Smooth muscle cell (in vitro differentiated cells): ENCODE measurements around the gene DCLK1. TPM values are rescaled to one million over a fixed set of nuclear protein-coding genes. Genes with fewer than 3 reads are reported as not detected.

Experiments used
- DNase-seq: peaks from one replicate; lab custom pipeline; 2025; ENCODE audit not compliant: unreplicated experiment; lab: John Stamatoyannopoulos, UW
- H2AFZ ChIP-seq: fragments of 200-600 bp; sonication (generic); 2 replicates; pipeline ENCODE4 v1.6.0; 2016; ENCODE audit warnings: antibody characterized with exemption, low read depth, mild to moderate bottlenecking
- H3F3A ChIP-seq: fragments of 200-600 bp; sonication (generic); 2 replicates; pipeline ENCODE4 v1.6.0; 2017; ENCODE audit warnings: antibody characterized with exemption, low read depth
- H3K27ac ChIP-seq: fragments of 200-600 bp; sonication (generic); 2 replicates; pipeline ENCODE4 v1.5.1; 2016; ENCODE audit warnings: low read depth, mild to moderate bottlenecking
- H3K27me3 ChIP-seq: fragments of 200-600 bp; sonication (generic); 2 replicates; pipeline ENCODE4 v1.6.1; 2016; ENCODE audit warnings: low read depth, mild to moderate bottlenecking
- H3K36me3 ChIP-seq: fragments of 200-600 bp; sonication (generic); 2 replicates; pipeline ENCODE4 v1.5.1; 2016; ENCODE audit warnings: low read depth
- H3K4me1 ChIP-seq: fragments of 200-600 bp; sonication (generic); 2 replicates; pipeline ENCODE4 v1.5.1; 2016; ENCODE audit warnings: low read depth
- H3K4me2 ChIP-seq: fragments of 200-600 bp; sonication (generic); 2 replicates; pipeline ENCODE4 v1.6.0; 2016; ENCODE audit warnings: mild to moderate bottlenecking
- H3K4me3 ChIP-seq: fragments of 200-600 bp; sonication (generic); 2 replicates; pipeline ENCODE4 v1.5.1; 2016; ENCODE audit warnings: mild to moderate bottlenecking
- H3K79me2 ChIP-seq: fragments of 200-600 bp; sonication (generic); 2 replicates; pipeline ENCODE4 v1.6.0; 2016; ENCODE audit warnings: low read depth, mild to moderate bottlenecking
- H3K9ac ChIP-seq: fragments of 200-600 bp; sonication (generic); 2 replicates; pipeline ENCODE4 v1.6.0; 2016; ENCODE audit warnings: low read depth
- H3K9me3 ChIP-seq: fragments of 200-600 bp; sonication (generic); replicated peaks from 2 replicates; pipeline ENCODE4 v1.5.1; 2016; ENCODE audit warnings: low read depth
- H4K20me1 ChIP-seq: fragments of 200-600 bp; sonication (generic); 2 replicates; pipeline ENCODE4 v1.6.0; 2016; ENCODE audit warnings: low read depth
- CTCF ChIP-seq: fragments of 200-600 bp; sonication (generic); IDR thresholded peaks from 2 replicates; pipeline ENCODE4 v1.5.1; 2017; ENCODE audit warnings: borderline replicate concordance, mild to moderate bottlenecking, antibody characterized with exemption; ENCODE audit not compliant: insufficient read depth, poor library complexity, severe bottlenecking
- WGBS: methylation state at CpG from one replicate; pipeline ENCODE4 v1.1.7; 2016; ENCODE audit warnings: low lambda C conversion rate; 5-methylcytosine and 5-hydroxymethylcytosine counted together
- polyA plus RNA-seq: library from polyadenylated mRNA; unstranded; fragments of >200 nt; fragmentation: Nextera tagmentation; extraction: Ambion mirVana; gene quantifications from 2 replicates; pipeline ENCODE4 v1.2.1, GENCODE V29; 2016
- total RNA-seq: library from RNA; depleted of rRNA; stranded (reverse); fragments of >200 nt; gene quantifications from 2 replicates; pipeline ENCODE4 v1.2.3, GENCODE V29; 2014

The DCLK1 gene
- total and polyA plus RNA-seq, 2 experiments from 2014 or later = 0.72 TPM; not detected in 1

GRCh38 chr13:35839806-35840205, 291.4 kb downstream of the DCLK1 start:
- Histone ChIP-seq H3K79me2 (no peaks in the 10 kb centered on the region), H3F3A (no peaks in the 10 kb centered on the region), H3K27me3 (no peaks in the 10 kb centered on the region), H3K36me3 (no peaks in the 10 kb centered on the region), H3K9ac (no peak overlapping the region), H3K9me3 (no peaks in the 10 kb centered on the region), H3K4me3 (no peak overlapping the region), H3K4me1 (no peaks in the 10 kb centered on the region), H4K20me1 (no peaks in the 10 kb centered on the region), H2AFZ (no peak overlapping the region), H3K4me2 (no peak overlapping the region), H3K27ac (no peak overlapping the region)
- WGBS = 90% methylated on average over 5 of the region's 5 CpGs
- no peak for TF ChIP-seq CTCF
- DNase-seq = no peak

GRCh38 chr13:35838356-35838755, 292.8 kb downstream of the DCLK1 start:
- no peak for DNase-seq
- Histone ChIP-seq H3K4me1 (no peaks in the 10 kb centered on the region), H3K9ac (no peak overlapping the region), H4K20me1 (no peaks in the 10 kb centered on the region), H3F3A (no peaks in the 10 kb centered on the region), H3K27ac (peak overlapping the region; percentile 8), H2AFZ (no peak overlapping the region), H3K27me3 (no peaks in the 10 kb centered on the region), H3K4me3 (no peak overlapping the region), H3K4me2 (peak overlapping the region; percentile 43), H3K79me2 (no peaks in the 10 kb centered on the region), H3K9me3 (no peaks in the 10 kb centered on the region), H3K36me3 (no peaks in the 10 kb centered on the region)
- TF ChIP-seq CTCF = no peak
- 24% methylated on average over 1 of the region's 1 CpG for WGBS

GRCh38 chr13:35836446-35836845, 294.7 kb downstream of the DCLK1 start:
- H3K27me3 ChIP-seq = no peaks in the 10 kb centered on the region
- H4K20me1 ChIP-seq = no peaks in the 10 kb centered on the region
- H3F3A ChIP-seq = no peaks in the 10 kb centered on the region
- WGBS = 47% methylated on average over 7 of the region's 7 CpGs
- H2AFZ ChIP-seq = peak overlapping the region; percentile 24
- no peak for DNase-seq
- H3K27ac ChIP-seq = no peak overlapping the region
- no peaks in the 10 kb centered on the region for H3K9me3 ChIP-seq
- no peaks in the 10 kb centered on the region for H3K36me3 ChIP-seq
- no peak overlapping the region for H3K9ac ChIP-seq
- no peak for TF ChIP-seq CTCF
- no peak overlapping the region for H3K4me3 ChIP-seq
- no peaks in the 10 kb centered on the region for H3K79me2 ChIP-seq
- no peak overlapping the region for H3K4me2 ChIP-seq
- no peaks in the 10 kb centered on the region for H3K4me1 ChIP-seq

DNA sequence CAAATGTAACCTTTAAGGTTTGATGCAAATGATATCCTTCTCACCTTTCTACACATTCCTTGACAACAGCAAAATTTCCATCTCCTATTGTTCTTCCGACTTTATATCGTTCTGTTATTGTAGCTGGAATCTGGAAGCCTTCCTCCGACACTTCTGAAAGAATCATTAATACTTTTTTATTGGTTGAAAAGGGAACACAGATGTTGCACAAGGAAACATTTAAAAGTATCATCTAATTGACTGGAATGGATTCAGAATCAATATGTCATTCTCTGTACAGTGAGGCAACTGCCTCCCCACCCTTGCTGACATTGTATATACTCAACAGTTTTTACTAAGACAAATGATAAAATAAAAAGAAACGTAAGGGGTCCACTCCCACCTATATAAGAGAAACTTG, 295.2 kb downstream of the DCLK1 start:
- no peak for DNase-seq
- no peak overlapping the region for H3K27ac ChIP-seq
- no peaks in the 10 kb centered on the region for H3K27me3 ChIP-seq
- no peaks in the 10 kb centered on the region for H4K20me1 ChIP-seq
- H2AFZ ChIP-seq = peak overlapping the region; percentile 24
- H3K4me3 ChIP-seq = no peak overlapping the region
- H3K4me2 ChIP-seq = no peak overlapping the region
- no peak overlapping the region for H3K9ac ChIP-seq
- H3K4me1 ChIP-seq = peaks cover 3% of the 10 kb centered on the region
- H3K79me2 ChIP-seq = no peaks in the 10 kb centered on the region
- TF ChIP-seq CTCF = no peak
- H3K36me3 ChIP-seq = no peaks in the 10 kb centered on the region
- 88% methylated on average over 4 of the region's 4 CpGs for WGBS
- H3K9me3 ChIP-seq = no peaks in the 10 kb centered on the region
- H3F3A ChIP-seq = no peaks in the 10 kb centered on the region
